Measurements from ENCODE around the gene PLAAT5. TPM values are rescaled to one million over a fixed set of nuclear protein-coding genes. Genes with fewer than 3 reads are reported as not detected.
"Not testable (repeated sequence)": the region's sequence is repeated elsewhere in the genome, so short reads cannot be mapped to it uniquely, and the experiment has no call there.

The PLAAT5 gene
- total and polyA plus RNA-seq, 2 donors (not counting 1 experiment from before 2014, with no cell fraction given) = 0.07 to 0.50 TPM

- no peak overlapping the region for H3K4me3 ChIP-seq (replicated peaks in 1 of 4; ENCODE audit: control extremely low read depth in 1 of 4, insufficient read depth in 1 of 4, low read depth in 3 of 4, low read length in 4 of 4)
- H3K79me2 ChIP-seq (ENCODE audit: control insufficient read depth, insufficient read depth, low read length) = no peaks in the 10 kb centered on the region
- no peak for TF ChIP-seq EZH2 (IDR thresholded peaks at IDR 0.05; ENCODE audit: low read length, missing control alignments)
- TF ChIP-seq, protein P1, sequence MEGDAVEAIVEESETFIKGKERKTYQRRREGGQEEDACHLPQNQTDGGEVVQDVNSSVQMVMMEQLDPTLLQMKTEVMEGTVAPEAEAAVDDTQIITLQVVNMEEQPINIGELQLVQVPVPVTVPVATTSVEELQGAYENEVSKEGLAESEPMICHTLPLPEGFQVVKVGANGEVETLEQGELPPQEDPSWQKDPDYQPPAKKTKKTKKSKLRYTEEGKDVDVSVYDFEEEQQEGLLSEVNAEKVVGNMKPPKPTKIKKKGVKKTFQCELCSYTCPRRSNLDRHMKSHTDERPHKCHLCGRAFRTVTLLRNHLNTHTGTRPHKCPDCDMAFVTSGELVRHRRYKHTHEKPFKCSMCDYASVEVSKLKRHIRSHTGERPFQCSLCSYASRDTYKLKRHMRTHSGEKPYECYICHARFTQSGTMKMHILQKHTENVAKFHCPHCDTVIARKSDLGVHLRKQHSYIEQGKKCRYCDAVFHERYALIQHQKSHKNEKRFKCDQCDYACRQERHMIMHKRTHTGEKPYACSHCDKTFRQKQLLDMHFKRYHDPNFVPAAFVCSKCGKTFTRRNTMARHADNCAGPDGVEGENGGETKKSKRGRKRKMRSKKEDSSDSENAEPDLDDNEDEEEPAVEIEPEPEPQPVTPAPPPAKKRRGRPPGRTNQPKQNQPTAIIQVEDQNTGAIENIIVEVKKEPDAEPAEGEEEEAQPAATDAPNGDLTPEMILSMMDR (conservative IDR thresholded peaks at IDR 0.05 in 1 of 2, IDR thresholded peaks at IDR 0.05 in 1 of 2; ENCODE audit: low read depth in 1 of 2, low read length in 2 of 2) = no peak
- H2AFZ ChIP-seq (ENCODE audit: low read length) = no peak overlapping the region
- H3K27me3 ChIP-seq (ENCODE audit: control insufficient read depth, insufficient read depth, low read length) = no peaks in the 10 kb centered on the region
- peaks cover 7% of the 10 kb centered on the region for H3K4me1 ChIP-seq (ENCODE audit: control insufficient read depth, extremely low read depth, insufficient read depth, low read length)
- H3K36me3 ChIP-seq (ENCODE audit: control insufficient read depth, insufficient read depth, low read length) = no peaks in the 10 kb centered on the region
- DNase-seq (ENCODE audit: low read depth in 2 of 2) = no peak
- no peaks in the 10 kb centered on the region for H4K20me1 ChIP-seq (ENCODE audit: control insufficient read depth, extremely low read depth, insufficient read depth, low read length)
- H3K4me2 ChIP-seq (ENCODE audit: extremely low read depth, insufficient read depth, low read length) = no peak overlapping the region
- no peak overlapping the region for H3K9ac ChIP-seq (ENCODE audit: insufficient read depth, low read length)
- H3K27ac ChIP-seq (ENCODE audit: insufficient read depth, low read length) = no peak overlapping the region
- no peaks in the 10 kb centered on the region for H3K9me3 ChIP-seq (ENCODE audit: control insufficient read depth, insufficient read depth, low read depth, low read length)
Observed at GRCh38 chr11:63530021-63530420, 39.1 kb upstream of the PLAAT5 start.

GRCh38 chr11:63529373-63529772 is 38.4 kb upstream of the PLAAT5 start:
- H3K4me1 ChIP-seq (ENCODE audit: control insufficient read depth, extremely low read depth, insufficient read depth, low read length); H3K4me3 ChIP-seq (replicated peaks in 1 of 4; ENCODE audit: control extremely low read depth in 1 of 4, insufficient read depth in 1 of 4, low read depth in 3 of 4, low read length in 4 of 4); DNase-seq (ENCODE audit: low read depth in 2 of 2); H2AFZ ChIP-seq (ENCODE audit: low read length); H3K9ac ChIP-seq (ENCODE audit: insufficient read depth, low read length); H4K20me1 ChIP-seq (ENCODE audit: control insufficient read depth, extremely low read depth, insufficient read depth, low read length); H3K36me3 ChIP-seq (ENCODE audit: control insufficient read depth, insufficient read depth, low read length); H3K27ac ChIP-seq (ENCODE audit: insufficient read depth, low read length); H3K79me2 ChIP-seq (ENCODE audit: control insufficient read depth, insufficient read depth, low read length); H3K27me3 ChIP-seq (ENCODE audit: control insufficient read depth, insufficient read depth, low read length); H3K4me2 ChIP-seq (ENCODE audit: extremely low read depth, insufficient read depth, low read length); H3K9me3 ChIP-seq (ENCODE audit: control insufficient read depth, insufficient read depth, low read depth, low read length): not testable (repeated sequence)

DNA sequence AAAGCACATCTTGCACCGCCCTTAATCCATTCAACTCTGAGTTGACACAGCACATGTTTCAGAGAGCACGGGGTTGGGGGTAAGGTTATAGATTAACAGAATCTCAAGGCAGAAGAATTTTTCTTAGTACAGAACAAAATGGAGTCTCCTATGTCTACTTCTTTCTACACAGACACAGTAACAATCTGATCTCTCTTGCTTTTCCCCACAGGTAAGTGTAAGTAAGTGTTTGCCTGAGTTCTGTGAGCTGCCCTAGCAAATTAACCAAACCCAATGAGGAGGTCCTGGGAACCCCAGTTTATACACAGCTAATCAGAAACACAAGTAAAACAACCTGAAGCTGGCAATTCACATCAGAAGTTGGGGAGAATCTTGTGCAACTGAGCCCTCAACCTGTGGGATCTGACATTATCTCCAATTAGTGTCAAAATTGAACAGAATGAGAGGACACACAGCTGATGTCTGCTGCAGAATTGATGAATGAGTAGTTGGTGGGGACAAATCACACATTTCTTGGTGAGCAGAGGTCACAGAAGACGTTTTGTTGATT is 37.8 kb upstream of the PLAAT5 start:
- H2AFZ ChIP-seq (ENCODE audit: low read length); H3K4me3 ChIP-seq (replicated peaks in 1 of 4; ENCODE audit: control extremely low read depth in 1 of 4, insufficient read depth in 1 of 4, low read depth in 3 of 4, low read length in 4 of 4); H3K27me3 ChIP-seq (ENCODE audit: control insufficient read depth, insufficient read depth, low read length); H3K27ac ChIP-seq (ENCODE audit: insufficient read depth, low read length); H3K4me2 ChIP-seq (ENCODE audit: extremely low read depth, insufficient read depth, low read length); H4K20me1 ChIP-seq (ENCODE audit: control insufficient read depth, extremely low read depth, insufficient read depth, low read length); DNase-seq (ENCODE audit: low read depth in 2 of 2); H3K36me3 ChIP-seq (ENCODE audit: control insufficient read depth, insufficient read depth, low read length); H3K4me1 ChIP-seq (ENCODE audit: control insufficient read depth, extremely low read depth, insufficient read depth, low read length); H3K79me2 ChIP-seq (ENCODE audit: control insufficient read depth, insufficient read depth, low read length); H3K9ac ChIP-seq (ENCODE audit: insufficient read depth, low read length); H3K9me3 ChIP-seq (ENCODE audit: control insufficient read depth, insufficient read depth, low read depth, low read length): not testable (repeated sequence)

DNA sequence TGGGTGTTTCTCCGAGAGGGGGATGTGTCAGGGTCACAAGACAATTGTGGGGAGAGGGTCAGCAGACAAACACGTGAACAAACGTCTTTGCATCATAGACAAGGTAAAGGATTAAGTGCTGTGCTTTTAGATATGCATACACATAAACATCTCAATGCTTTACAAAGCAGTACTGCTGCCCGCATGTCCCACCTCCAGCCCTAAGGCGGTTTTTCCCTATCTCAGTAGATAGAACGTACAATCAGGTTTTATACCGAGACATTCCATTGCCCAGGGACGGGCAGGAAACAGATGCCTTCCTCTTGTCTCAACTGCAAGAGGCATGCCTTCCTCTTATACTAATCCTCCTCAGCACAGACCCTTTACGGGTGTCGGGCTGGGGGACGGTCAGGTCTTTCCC is 37.2 kb upstream of the PLAAT5 start:
- not testable (repeated sequence) for H3K4me3 ChIP-seq (replicated peaks in 1 of 4; ENCODE audit: control extremely low read depth in 1 of 4, insufficient read depth in 1 of 4, low read depth in 3 of 4, low read length in 4 of 4); H3K36me3 ChIP-seq (ENCODE audit: control insufficient read depth, insufficient read depth, low read length); H3K4me2 ChIP-seq (ENCODE audit: extremely low read depth, insufficient read depth, low read length); H4K20me1 ChIP-seq (ENCODE audit: control insufficient read depth, extremely low read depth, insufficient read depth, low read length); H3K4me1 ChIP-seq (ENCODE audit: control insufficient read depth, extremely low read depth, insufficient read depth, low read length); H3K9ac ChIP-seq (ENCODE audit: insufficient read depth, low read length); H3K79me2 ChIP-seq (ENCODE audit: control insufficient read depth, insufficient read depth, low read length); H2AFZ ChIP-seq (ENCODE audit: low read length); H3K27ac ChIP-seq (ENCODE audit: insufficient read depth, low read length); DNase-seq (ENCODE audit: low read depth in 2 of 2); H3K27me3 ChIP-seq (ENCODE audit: control insufficient read depth, insufficient read depth, low read length); H3K9me3 ChIP-seq (ENCODE audit: control insufficient read depth, insufficient read depth, low read depth, low read length)
